Endometrium (tissue), 2 donors: ENCODE results near the gene C1QTNF3.

Source experiments
- FAIRE-seq: peaks from 2 replicates; lab custom pipeline; 2012; peaks lifted over from hg19 to GRCh38; lab: Jason Lieb, UNC
- donor health status: control.
- donor health status: control.

Gene C1QTNF3

GRCh38 chr5:33995865-33996264, 47.1 kb downstream of the C1QTNF3 start:
- no peak for FAIRE-seq

DNA sequence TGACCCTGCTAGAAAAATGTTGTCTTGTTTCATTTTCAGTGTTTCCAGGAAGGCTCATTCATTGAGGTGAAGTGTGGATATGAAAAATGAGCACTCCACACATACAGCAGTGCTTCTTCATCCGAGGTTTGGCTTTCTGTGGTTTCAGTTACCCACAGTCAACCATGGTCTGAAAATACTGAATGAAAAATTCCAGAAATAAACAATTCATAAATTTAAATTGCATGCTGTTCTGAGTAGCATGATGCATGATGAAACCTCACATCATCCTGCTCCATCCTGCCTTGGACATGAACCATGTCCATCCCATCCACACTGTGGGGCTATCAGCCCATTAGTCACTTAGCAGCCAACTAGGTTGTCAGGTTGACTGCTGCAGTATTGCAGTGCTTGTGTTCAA, 48.2 kb downstream of the C1QTNF3 start:
- FAIRE-seq = no peak

- no peak for FAIRE-seq
These were observed 50.1 kb downstream of the C1QTNF3 start for GRCh38 chr5:33992864-33993263.

- no peak for FAIRE-seq
These were observed 57.6 kb downstream of the C1QTNF3 start for GRCh38 chr5:33985447-33985846.

GRCh38 chr5:33984671-33985124, 58.3 kb downstream of the C1QTNF3 start, which contains the start of gene SLC45A2:
TSS of gene SLC45A2 (minus strand) at chr5:33984693. CDS start at chr5:33984583, 110 bp downstream.
- FAIRE-seq = no peak

DNA sequence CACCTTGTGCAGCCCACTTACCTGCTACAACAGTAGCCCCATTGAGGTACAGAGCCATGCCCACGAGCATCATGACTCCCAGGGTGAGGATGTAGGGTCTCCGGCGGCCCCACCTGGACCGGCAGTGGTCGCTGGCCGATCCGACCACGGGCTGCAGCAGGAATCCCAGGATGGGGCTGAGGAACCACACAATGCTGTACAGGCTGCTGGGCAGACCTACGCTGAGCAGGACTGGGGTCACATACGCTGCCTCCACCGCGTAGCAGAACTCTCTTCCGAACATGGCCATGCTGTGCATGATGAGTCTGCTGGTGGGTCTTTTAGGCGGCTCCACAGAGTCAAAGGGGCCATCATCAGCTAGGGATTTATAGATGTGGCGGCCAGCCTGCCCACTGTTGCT, 58.8 kb downstream of the C1QTNF3 start:
- FAIRE-seq = no peak

DNA sequence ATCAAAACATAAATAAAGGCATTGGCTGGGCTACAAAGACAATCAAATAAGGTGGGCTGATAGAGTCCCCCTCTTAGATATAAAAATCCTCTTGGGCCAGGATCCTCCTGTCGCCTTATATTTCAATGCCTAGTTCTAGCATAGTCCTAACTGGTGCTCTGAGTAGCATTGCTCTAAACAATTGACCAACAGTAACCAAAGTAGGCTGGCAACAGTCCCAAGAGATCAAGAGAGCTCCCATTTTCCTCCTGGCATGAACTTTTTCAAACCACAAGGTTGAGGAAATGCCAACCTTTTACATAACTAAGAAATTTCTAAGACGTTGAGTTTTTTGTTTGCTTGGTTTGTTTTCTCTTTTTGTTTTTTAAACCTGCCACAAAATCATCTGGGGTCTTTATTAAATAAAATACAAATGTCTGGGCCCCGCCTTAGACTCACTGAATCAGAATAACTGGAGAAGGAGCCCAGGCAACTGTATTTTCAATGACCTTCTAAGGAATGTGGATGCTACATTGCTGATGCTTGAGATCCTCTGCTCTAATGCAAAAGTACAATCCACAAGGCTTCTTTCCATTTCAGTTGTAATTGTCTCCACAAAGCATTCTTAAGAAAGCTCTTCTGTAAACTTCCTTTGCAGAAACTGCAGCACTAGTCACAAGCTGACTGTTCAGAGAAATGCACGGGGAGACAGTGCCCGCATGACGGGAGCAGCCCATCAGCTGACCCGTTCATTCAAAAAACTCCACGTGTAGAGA, 61.4 kb downstream of the C1QTNF3 start:
- no peak for FAIRE-seq

DNA sequence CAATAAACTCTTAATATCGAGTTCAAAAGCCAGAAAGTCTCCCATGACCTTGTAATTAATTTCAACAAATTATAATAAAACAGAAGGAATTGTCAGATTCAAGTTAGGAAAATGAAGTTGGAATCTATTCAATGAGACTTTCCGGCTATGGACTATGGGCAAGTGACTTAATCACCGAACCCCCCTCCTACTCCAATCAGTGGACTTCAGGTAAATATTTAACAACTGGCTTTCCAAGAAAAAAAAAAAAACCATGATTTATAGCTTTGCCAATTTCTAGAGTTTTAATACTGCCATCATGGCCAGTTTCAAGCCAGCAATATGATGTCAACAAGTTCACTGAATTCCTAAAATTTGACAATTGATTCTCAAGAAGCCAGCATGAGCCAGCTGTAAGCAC, 63.0 kb downstream of the C1QTNF3 start:
- no peak for FAIRE-seq

DNA sequence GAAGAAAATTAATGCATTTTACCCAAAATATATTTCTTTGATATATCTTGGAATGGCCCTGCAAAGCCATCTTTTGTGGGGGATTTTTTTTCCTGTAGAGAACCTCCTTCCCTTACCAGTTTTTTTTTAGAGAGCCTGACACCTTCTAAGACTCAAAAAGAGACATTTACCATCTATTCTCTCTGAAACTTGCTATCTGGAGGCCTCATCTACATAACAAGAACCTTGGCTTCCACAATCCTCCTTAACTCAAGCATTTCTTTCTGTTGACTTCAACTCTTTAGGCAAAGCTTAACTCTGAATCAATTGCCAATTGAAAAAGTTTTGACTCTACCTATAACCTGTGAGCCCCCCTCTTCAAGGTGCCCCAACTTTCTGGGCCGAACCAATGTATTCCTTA, 64.7 kb downstream of the C1QTNF3 start:
- no peak for FAIRE-seq

GRCh38 chr5:33976307-33976706, 66.7 kb downstream of the C1QTNF3 start:
- FAIRE-seq = no peak

DNA sequence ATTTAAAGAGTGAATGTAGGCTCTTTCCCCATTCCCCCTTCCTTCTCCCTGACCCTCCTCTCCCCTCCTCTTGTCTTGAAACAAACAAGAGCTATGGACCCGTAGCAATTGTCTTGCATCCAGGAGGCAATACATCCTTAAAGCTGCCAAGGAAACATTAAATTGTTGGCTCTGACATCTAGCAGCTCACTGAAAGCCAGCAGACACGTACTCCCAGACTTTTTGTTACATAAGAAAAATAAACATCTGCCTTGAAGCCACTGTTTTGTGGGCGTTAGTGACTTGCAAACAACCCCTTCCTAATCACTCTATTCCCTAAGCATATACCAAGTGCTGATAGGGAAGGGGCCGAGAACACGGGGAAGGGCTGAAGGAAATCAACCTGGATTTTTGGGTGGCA, 67.2 kb downstream of the C1QTNF3 start:
- no peak for FAIRE-seq

DNA sequence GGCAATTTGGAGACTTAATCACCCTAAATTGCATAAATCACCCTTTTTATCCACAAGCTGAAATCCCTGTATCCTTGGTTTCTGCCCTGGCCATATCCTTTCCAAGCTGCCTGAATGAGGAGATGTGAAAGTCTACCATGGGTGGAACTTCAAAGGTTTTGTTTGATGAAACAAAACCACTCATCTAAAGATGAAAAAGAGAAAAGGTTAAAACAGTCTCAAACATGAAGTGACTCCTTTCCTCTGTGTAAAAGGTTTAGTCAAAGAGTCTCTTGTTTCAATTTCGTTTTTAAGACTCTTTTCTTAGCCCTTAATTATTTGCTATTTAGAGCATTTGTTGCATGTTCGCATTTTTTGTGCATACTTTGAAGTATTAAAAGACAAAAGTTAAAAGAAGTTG, 69.7 kb downstream of the C1QTNF3 start:
- no peak for FAIRE-seq

- no peak for FAIRE-seq
These were observed 73.2 kb downstream of the C1QTNF3 start for GRCh38 chr5:33969572-33970452.

GRCh38 chr5:33968211-33969005, 74.6 kb downstream of the C1QTNF3 start:
- no peak for FAIRE-seq
